Stimulated activated CD8-positive, alpha-beta memory T cell treated with anti-CD3 and anti-CD28 coated beads, Interleukin-2, amount 100 ng/mL, for 1 hour (primary cell): ENCODE data around the gene OR6J1.
"Not testable (repeated sequence)": the region's sequence is repeated elsewhere in the genome, so short reads cannot be mapped to it uniquely, and the experiment has no call there.

Experiments used
- DNase-seq, 2 donors: peaks; one replicate each; pipeline ENCODE4 v3.0.0-alpha.2; 2020; ENCODE audit warnings: low read depth in 2 of 2

OR6J1 gene

DNA sequence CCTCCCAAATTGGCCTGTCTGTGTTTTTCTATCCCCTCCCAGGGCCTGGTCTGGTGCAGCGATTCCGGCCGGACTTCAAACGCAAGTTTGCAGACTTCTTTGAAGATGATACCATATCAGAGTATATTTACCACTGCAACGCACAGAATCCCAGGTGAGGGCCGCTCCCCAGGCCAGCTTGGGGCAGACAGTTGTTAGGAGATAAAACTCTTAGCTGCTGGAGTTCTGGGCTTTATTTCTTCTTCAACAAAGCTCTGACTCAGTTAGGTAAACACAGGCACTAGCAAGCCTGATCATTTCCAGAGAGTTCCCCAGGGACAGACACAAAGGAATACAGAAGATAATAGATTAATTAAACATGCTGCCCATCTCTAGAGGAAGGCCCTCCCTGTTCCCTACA is 37.8 kb downstream of the OR6J1 start:
- DNase-seq, result no peak

DNA sequence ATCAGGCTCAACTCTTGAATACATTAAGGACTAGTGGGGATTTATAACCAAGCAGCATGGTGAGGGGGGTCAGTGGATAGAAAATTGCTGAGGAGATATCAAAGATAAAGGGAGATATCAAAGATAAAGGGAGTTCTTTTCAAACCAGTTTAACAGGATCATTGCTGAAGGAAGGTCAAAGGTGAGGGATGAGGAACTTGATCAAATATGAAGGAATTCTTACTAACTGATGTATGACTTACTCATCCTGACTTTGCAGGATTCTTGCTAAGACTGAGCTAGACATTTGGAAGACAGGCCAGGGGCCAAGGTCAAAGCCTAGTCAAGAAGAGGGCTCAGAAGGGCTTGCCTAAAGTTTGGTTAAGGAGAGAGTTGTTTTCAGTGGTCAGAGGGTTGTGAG is 41.3 kb downstream of the OR6J1 start:
- no peak for DNase-seq

DNA sequence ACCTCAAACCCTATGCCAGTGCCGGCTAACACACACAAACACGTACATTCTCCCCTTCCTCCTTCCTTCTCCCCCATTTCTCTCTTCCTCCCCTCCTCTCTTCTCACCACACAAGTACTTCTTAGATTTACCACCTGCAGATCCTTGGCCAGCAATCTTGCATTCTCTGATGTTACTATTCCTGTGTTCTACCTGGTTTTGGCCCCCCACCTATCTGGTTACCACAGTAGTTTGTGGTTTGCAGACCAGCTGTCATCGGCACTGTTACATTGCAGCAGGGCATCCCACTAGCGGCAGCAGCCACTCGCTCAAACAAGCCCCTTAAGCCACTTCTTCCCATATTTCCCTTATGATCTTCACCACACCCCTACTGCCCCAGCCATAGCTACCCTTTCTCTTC is 42.2 kb downstream of the OR6J1 start:
- DNase-seq, result no peak

DNA sequence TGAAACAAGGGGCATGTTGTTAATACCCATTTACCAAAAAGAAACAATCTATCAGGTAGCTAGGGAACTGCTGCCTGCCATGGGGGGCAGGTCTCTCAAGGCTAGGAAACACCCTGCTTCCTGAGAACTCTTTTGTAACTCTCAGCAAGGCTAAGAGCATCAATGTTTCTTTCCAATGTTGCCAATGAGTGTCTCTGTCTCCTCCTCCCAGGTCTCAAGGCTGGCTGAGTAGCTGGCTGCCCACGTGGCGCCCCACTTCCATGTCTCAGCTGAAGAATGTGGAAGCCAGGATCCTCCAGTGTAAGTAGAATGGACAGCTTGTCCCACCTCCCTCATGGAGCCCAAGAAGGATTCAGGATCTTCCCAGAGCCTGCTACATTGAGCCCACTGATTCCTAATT is 42.7 kb downstream of the OR6J1 start:
- no peak for DNase-seq

DNA sequence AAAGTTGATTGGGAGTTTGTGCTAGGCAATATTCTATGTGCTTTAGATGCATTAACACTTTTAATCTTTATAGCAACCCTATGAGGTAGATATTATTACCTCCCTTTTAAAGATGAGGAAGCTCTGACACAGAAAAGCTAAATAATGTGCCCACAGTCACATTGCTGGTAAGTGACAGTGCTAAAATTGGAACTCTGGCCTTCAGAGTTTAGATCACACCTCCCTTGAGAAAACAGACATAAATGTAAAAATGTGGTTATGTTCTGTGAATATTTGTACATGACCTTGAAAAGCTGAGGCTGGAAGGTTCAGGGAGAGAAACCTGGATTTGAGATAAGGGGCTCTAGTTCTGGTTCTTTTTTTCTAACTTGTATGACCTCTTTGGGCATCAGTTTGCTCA is 44.1 kb downstream of the OR6J1 start:
- DNase-seq, result no peak

DNA sequence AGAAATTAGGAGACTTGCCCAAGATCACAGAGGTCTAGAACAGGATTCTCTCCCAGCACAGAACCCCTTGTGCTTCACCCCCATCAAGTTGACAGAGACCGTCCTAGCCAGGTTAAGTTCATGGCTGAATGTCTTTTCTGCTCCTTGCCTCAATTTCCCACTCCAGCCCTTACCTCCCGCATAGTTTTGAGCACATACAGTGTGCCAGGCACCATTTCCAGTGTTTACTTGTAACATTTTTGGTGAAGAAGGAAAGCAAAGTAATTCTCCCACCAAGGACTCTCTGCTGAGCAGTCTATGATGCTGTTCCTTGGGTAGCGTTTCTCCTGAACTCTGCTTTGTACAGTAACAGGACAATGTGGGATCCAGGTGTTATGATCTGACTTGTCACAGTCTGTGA is 44.8 kb downstream of the OR6J1 start:
- DNase-seq, result no peak

DNA sequence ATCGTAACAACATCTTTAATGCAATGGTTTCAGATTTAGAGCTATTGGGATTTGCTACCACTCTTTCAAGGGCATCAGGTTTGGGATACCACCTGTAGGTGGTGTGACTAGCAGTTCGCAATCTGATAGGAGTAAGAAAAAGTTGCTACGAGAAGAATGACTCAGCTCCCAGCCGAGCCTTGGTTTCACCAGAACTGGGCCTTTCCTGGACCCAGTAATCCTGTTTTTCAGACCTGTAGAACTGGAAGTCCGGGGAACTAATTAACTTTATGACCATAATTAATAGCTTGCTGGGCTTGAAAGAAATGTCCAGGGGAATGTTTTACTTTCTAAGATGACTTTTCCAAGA is 45.3 kb downstream of the OR6J1 start:
- DNase-seq, result peak in 1 of 2 donors; percentile 7

DNA sequence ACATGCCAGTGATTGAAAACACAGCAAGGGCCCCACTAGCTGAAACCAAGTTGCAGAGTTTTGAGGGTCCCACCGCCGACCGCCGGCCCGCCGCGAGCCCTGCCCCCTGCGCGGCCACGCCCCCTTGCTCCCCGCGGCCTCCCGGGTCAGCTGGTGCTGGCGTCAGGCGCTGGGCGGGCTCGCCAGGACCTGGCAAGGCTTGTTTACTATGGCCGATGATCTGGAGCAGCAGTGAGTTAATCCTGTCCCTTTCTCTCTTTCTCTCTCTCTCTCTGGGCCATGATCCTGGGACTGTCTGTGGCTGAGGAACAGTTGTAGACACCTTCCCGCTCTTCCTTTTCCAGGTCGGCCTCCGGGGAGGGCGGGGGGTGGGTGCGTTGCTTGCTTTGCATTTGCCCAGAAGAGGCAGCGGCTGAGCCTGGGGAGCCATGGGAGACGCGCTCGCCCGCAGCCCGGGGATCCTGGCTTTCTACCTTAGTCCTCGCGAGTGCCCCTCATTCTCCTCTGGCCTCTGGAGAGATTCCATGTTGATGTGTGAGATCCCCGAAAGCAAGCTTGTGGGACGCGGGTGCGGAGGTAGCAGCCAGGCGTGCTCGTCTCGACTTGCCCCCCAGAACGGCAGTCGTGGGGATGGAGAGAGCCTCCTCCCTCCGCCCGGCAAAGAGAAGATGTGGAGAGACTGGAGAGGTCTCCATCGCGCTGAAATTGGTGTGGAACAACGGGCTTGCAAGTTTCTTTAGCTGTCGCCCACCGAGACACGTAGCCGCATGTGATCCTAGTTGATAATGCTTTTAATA is 45.9 kb downstream of the OR6J1 start, which contains the start of gene ABHD4:
ABHD4 (plus strand) TSS at position 202 of the 797 bp plus-strand sequence; CDS start at position 209, 7 bp downstream.
- peak; percentile 29 to 37 for DNase-seq

DNA sequence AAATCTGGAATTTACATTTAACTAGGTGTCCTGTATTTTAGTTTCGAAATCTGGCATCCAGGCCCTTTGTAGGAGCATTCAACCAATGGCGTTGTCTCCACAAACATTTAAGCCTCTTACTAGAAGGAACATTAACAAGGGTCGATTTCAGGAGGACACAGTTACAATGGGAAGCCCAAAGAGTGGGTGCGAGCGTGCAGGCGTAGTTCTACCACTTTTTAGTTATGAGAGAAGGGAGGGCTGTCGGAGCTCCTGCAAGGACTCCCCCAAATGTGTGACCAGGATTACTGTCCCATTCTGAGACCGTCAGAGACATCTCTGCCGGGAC is 46.4 kb downstream of the OR6J1 start:
- DNase-seq, result no peak

DNA sequence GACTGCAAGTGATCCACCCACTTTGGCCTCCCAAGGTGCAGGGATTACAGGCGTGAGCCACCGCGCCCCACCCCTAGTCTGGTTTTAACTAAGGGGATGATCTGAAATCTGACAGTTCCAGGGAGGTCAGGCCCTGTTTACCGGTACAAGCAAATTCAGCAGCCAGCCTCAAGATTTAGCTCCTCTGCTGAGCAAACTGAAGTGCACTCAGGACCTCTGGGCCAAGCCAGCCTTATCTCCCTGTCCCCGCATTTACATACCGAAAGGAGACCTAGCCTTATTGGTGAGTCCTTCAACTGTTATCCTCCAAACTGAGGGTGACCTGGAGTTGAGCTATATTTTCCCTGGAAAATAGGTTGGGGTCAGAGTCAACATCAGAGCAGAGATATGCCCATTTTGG is 46.9 kb downstream of the OR6J1 start:
- DNase-seq, result no peak

DNA sequence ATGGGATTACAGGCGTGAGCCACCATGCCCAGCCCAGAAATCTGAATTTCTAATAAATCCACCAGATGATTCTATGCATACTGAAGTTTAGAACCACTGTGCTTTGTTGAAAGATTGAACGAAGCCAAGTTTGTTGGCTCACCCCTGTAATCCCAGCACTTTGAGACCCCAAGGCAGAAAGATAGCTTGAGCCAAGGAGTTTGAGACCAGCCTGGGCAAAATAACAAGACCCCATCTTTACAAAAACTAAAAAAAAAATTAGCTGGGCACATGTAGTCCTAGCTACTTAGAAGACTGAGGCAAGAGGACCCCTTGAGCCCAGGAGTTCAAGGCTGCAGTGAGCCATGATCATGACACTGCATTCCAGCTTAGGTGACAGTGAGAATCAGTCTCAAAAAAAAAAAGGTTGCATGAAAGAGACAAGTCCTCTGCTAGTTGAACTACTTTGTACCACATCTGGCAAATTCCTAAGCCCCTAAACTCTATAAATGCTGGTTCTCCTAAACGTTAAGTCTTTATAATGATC is 47.7 kb downstream of the OR6J1 start:
- DNase-seq, result no peak

DNA sequence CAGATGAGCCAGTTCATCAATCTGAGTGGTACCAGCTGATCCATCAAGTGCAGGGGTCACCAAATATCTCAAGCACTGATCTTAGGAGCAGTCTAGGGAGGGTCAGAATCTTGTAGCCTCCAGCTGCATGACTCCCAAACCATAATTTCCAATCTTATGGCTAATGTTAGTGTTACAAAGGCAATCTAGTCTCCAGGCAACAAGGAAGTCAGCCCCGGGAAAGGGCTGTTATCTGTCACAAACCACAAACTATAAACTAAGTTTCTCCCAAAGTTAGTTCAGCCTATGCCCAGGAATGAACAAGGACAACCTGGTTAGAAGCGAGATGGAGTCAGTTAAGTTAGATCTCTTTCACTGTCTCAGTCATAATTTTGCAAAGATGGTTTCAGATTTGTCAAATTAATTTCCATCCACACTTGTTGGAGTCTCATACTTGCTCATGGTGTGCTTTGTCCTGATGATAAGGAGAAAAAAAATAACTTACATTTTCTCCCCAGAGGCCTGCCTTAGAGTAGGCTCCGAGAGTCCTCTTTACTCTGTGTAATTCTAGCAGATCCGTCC is 49.9 kb downstream of the OR6J1 start:
- no peak for DNase-seq

DNA sequence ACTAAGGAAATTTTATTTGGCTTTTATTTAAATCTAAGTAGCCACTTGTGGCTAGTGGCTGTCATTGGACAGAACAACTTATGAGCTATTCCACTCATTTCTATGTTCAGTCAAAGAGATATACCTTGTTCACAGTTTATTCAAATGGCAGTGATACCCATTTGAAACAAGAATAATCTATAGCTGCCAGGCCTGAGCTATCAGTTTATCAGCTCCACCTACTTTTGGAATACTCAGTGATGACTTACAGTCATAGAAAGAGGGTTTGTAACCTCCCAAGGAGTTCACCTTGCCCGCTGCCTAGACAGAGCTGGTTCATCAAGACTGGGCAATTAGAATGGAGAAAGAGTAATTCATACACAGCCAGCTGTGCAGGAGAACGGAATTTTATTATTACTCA is 50.6 kb downstream of the OR6J1 start:
- no peak for DNase-seq

DNA sequence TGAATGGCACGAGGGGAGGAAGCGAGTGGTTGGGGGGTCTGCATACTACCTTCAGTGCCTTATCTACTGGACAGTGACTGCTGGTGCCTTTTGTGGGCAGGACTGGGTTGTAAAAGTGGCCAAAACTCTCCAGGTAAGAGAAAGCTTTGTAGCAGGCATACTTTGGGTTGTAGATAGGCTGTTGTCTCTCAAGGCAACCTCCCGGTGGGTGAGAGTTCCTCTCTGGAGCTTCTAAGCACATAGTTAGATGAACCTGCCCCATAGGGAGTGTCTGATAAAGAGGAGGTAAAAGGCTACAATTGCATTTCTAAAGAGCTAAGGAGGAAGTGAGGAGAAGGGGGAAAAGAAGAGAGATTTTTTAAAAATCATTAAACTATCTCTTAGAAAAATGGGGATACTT is 51.0 kb downstream of the OR6J1 start:
- no peak for DNase-seq

DNA sequence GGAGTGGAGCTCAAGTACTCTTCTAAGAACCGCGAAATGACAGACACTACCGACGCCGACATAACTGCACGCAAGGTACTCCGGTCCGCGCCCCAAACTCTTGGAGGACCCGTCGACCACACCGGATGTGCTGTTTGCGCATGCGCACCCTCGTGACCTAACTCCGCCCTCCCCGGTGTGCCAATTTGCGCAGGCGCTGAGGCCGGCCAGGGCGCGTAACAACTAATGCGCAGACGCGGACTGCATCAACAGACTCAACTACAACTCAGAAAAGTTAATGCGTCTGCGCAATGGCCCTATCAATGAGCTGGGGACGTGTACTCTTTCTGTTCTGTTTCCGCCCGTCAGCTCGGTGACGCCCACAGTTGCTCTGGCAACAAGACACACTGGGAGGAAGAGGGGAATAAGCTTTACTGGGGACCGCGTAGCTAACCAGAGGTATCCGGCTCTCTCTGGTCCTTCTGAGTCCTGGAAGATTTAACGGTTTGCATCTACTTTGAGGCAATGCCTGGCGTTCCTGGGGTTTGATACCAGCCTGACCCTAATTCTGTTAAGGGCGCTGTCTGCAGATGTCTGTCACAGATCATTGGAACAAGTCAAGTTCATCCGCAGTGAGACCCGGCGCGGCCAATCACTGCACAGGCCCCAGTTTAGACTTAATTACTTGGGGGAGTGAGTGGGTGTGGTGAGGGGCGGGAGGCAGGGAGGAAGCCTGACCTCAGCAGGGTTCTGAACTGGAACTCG is 54.9 kb downstream of the OR6J1 start, which contains the start of gene DAD1:
DAD1 (minus strand) TSS at position 129 of the 744 bp plus-strand sequence; CDS start at position 62, 67 bp downstream.
- DNase-seq, result peak; percentile 99

DNA sequence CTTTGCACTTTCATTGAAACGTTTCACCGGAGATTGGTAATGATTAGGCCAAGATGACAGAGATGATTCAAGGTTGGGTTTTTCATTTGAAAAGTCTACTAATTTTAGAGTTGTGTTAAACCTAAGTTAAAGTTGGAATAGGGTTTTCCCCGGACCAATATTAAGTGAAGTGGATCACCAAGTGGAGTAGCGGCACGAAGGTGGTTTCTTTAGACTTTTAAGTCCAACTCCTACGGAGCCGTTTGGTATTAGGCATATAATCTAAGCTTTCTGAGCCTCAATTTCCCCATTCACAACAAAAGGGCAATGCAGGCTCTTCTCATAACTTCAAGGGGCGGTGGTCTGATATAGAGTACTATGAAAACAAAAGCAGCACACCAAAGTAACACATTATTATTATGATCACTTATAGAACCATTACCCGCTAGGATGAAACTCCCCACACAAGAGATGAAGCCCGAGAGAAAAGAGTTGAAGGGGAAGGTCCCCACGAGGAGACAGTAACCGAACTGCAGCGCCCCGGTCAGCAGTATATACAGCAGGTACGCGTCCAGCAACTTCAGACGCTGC is 55.5 kb downstream of the OR6J1 start:
- no peak for DNase-seq

DNA sequence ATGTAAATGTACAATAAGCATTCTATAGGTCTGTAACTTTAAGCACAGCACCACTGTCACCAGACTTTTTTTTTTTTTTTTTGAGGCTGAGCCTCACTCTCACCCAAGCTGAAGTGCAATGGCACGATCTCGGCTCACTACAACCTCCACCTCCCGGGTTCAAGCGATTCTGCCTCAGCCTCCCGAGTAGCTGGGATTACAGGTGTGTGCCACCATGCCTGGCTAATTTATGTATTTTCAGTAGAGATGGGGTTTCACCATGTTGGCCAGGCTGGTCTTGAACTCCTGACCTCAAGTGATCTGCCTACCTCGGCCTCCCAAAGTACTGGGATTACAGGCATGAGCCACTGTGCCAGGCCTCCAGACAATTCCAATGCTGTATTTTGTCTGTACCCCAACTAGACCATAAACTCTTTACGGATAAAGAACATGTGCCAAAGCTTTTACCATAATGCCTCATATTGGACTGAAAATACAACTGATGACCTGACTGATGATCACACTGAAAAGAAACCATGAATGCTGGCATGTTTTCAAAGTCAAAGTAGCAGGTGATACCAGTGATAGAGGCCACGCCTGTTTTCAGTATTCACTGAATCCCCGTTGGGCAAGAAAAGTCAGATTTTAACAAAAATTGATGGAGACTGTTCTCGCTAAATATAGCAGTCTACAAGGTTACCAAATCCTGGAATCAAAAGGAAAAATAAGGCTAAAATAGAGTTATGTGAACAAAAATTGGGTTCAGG is 56.3 kb downstream of the OR6J1 start:
- not testable (repeated sequence) for DNase-seq

DNA sequence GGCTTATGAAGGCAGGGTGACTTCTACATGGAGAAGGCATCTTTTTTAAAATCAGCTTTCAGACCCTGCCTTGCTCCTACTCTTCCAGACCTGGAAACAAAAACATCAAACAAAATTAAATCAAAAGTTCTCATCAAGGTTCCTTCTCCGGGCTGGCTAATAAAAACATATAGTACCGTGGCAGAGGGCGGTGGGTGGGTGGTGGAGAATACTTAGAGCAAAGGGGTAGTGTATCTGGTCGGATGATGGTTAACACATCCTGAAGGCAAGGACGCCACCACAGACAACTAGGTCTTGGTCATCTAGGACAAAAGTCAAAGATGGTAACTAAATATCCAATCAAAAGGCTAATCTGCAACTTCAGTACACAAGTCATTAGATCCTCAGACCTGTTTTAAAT is 56.9 kb downstream of the OR6J1 start:
- no peak for DNase-seq

DNA sequence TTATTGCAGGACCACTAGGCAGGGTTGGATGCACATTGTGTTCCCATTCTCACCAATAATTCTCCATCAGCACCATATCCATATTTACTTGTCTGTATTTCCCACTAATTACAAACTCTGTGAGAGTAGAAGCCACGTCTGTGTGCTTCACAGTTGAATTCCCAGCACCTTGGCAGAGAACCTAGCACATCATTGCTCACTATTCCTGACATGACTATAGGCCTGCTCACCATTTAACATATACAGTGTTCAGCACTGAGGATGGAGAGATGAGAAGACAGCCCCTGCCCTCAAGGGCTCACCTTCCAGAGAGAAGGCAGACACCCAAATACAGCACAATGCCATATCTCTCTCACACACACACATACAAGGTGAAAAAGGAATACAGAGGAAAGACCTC is 60.2 kb downstream of the OR6J1 start:
- DNase-seq, result no peak
